ENCODE data around the gene LPIN1. TPM values are rescaled to one million over a fixed set of nuclear protein-coding genes. Genes with fewer than 3 reads are reported as not detected.

LPIN1 gene
- polyA plus RNA-seq, 2 of the 4 experiments (the other 2 are of a cell fraction), result 19.2 to 27.5 TPM

- no peak overlapping the region for H3K27ac ChIP-seq
- H3K9me3 ChIP-seq, result peaks cover 11% of the 10 kb centered on the region
- 74% methylated on average over 4 of the region's 4 CpGs for WGBS (ENCODE audit: missing lambda C conversion rate)
- DNase-seq (ENCODE audit: low read depth in 1 of 2, low spot score in 1 of 2), result no peak
- no peak overlapping the region for H3K4me3 ChIP-seq
- H3K4me2 ChIP-seq, result no peak overlapping the region
- no peak for FAIRE-seq
- POLR2A ChIA-PET, result no interaction called here
- no peak for TF ChIP-seq ZSCAN20 (CRISPR knock-in tag; IDR thresholded peaks at IDR 0.05)
- no peak for TF ChIP-seq MYC (IDR thresholded peaks at IDR 0.05; ENCODE audit: borderline replicate concordance, low read length)
- no peak for TF ChIP-seq SREBF2 (IDR thresholded peaks at IDR 0.05)
- no peak for TF ChIP-seq POLR2AphosphoS2 (conservative IDR thresholded peaks at IDR 0.05; ENCODE audit: low read length)
- TF ChIP-seq FOSB (CRISPR knock-in tag; IDR thresholded peaks at IDR 0.05), result no peak
- TF ChIP-seq HEYL (CRISPR knock-in tag; IDR thresholded peaks at IDR 0.05), result no peak
- TF ChIP-seq EHF (CRISPR knock-in tag; IDR thresholded peaks at IDR 0.05), result no peak
- no peak for TF ChIP-seq NR3C1 (IDR thresholded peaks at IDR 0.05)
- TF ChIP-seq JUNB (IDR thresholded peaks at IDR 0.05), result no peak
- TF ChIP-seq ELK1 (IDR thresholded peaks at IDR 0.05; ENCODE audit: low read depth, low read length), result no peak
- CTCF ChIA-PET, result interaction anchor here (1.3 to 35.7 kb wide), 4 partner anchors 10 to 80 kb away, joined by 4 to 700 read pairs (median 20); no protein-coding TSS in a partner anchor
- peaks cover 5% of the 10 kb centered on the region; the same call in 1 of the 3 replicates for H3K4me1 ChIP-seq
- no peak for ATAC-seq
These were observed 41.4 kb upstream of the LPIN1 start for GRCh38 chr2:11705063-11705462.

GRCh38 chr2:11705711-11706110, 40.7 kb upstream of the LPIN1 start:
- Histone ChIP-seq H3K27ac (no peak overlapping the region), H3K9me3 (peaks cover 11% of the 10 kb centered on the region), H3K4me2 (no peak overlapping the region), H3K4me1 (peaks cover 11% of the 10 kb centered on the region), H3K4me3 (no peak overlapping the region)
- DNase-seq (ENCODE audit: low read depth in 1 of 2, low spot score in 1 of 2) (no peak), FAIRE-seq (no peak), ATAC-seq (no peak)
- ChIA-PET POLR2A (no interaction called here), CTCF (interaction anchor here (0.6 to 35.7 kb wide), 4 partner anchors 13 to 82 kb away, joined by 3 to 700 read pairs (median 20); no protein-coding TSS in a partner anchor)
- WGBS (ENCODE audit: missing lambda C conversion rate), result 75% methylated on average over 3 of the region's 3 CpGs
- no peak for TF ChIP-seq FOSL2 (IDR thresholded peaks at IDR 0.05)
- no peak for TF ChIP-seq FOSL2 (CRISPR knock-in tag; IDR thresholded peaks at IDR 0.05)
- TF ChIP-seq EP300 (IDR thresholded peaks at IDR 0.05), result no peak
- no peak for TF ChIP-seq HOXB13 (CRISPR knock-in tag; IDR thresholded peaks at IDR 0.05; ENCODE audit: low read depth)
- TF ChIP-seq RCOR1 (IDR thresholded peaks at IDR 0.05; ENCODE audit: low read depth, low read length), result no peak
- no peak for TF ChIP-seq E2F6 (IDR thresholded peaks at IDR 0.05; ENCODE audit: borderline replicate concordance, low read depth)
- TF ChIP-seq CBX8 (IDR thresholded peaks at IDR 0.05), result no peak
- TF ChIP-seq RFX5 (IDR thresholded peaks at IDR 0.05), result no peak
- TF ChIP-seq BCL3 (IDR thresholded peaks at IDR 0.05), result no peak
- no peak for TF ChIP-seq CHD4 (IDR thresholded peaks at IDR 0.05; ENCODE audit: borderline replicate concordance)
- no peak for TF ChIP-seq GATA3 (IDR thresholded peaks at IDR 0.05; ENCODE audit: borderline replicate concordance)
- no peak for TF ChIP-seq SREBF2 (IDR thresholded peaks at IDR 0.05)
- TF ChIP-seq REST (IDR thresholded peaks at IDR 0.05), result no peak
- TF ChIP-seq POLR2A (IDR thresholded peaks at IDR 0.05; ENCODE audit: low read length), result no peak
- TF ChIP-seq NR3C1 (IDR thresholded peaks at IDR 0.05), result no peak
- TF ChIP-seq ZSCAN20 (CRISPR knock-in tag; IDR thresholded peaks at IDR 0.05), result no peak
- TF ChIP-seq ELK1 (IDR thresholded peaks at IDR 0.05; ENCODE audit: low read depth, low read length), result no peak
- TF ChIP-seq FOXS1 (CRISPR knock-in tag; IDR thresholded peaks at IDR 0.05), result no peak
- no peak for TF ChIP-seq CEBPB (IDR thresholded peaks at IDR 0.05)

All from A549 (cell line).